Fibroblast of skin of abdomen (primary cell): Measurements from ENCODE around the gene BBIP1.
"Not testable (repeated sequence)": the region's sequence is repeated elsewhere in the genome, so short reads cannot be mapped to it uniquely, and the experiment has no call there.

ENCODE experiments used
- DNase-seq: peaks from one replicate; pipeline ENCODE4 v3.0.0-alpha.2; 2013

Gene BBIP1

GRCh38 chr10:110919971-110920881, 1.2 kb upstream of the BBIP1 start:
- peak; percentile 36 for DNase-seq

GRCh38 chr10:110919349-110919931, 460 bp upstream of the BBIP1 start, which contains the start of gene SHOC2:
Gene SHOC2 (plus strand): TSS chr10:110919604. CDS start chr10:110964359, 44,755 bp downstream.
- DNase-seq = no peak

GRCh38 chr10:110918269-110918642, 724 bp downstream of the BBIP1 start:
- peak; percentile 96 for DNase-seq

GRCh38 chr10:110916554-110917346, 2.2 kb downstream of the BBIP1 start:
- peak; percentile 90 for DNase-seq

- DNase-seq = not testable (repeated sequence)
These were observed 3.4 kb downstream of the BBIP1 start for GRCh38 chr10:110915600-110915999.

- DNase-seq = no peak
These were observed 3.9 kb downstream of the BBIP1 start for GRCh38 chr10:110915035-110915434.

- DNase-seq = peak; percentile 37
These were observed 4.5 kb downstream of the BBIP1 start for GRCh38 chr10:110914431-110914830.

- peak; percentile 86 for DNase-seq
These were observed 6.6 kb downstream of the BBIP1 start for GRCh38 chr10:110912374-110912773.

- DNase-seq = no peak
These were observed 8.8 kb downstream of the BBIP1 start for GRCh38 chr10:110910138-110910537.

- DNase-seq = no peak
These were observed 15.4 kb downstream of the BBIP1 start for GRCh38 chr10:110903280-110904278.

GRCh38 chr10:110901954-110902819, 16.8 kb downstream of the BBIP1 start:
- DNase-seq = peak; percentile 89

GRCh38 chr10:110900983-110901382, 18.0 kb downstream of the BBIP1 start:
- no peak for DNase-seq

GRCh38 chr10:110898391-110898790, 20.6 kb downstream of the BBIP1 start:
- no peak for DNase-seq

GRCh38 chr10:110897184-110897583, 21.8 kb downstream of the BBIP1 start:
- no peak for DNase-seq

GRCh38 chr10:110893559-110894179, 25.3 kb downstream of the BBIP1 start:
- DNase-seq = peak; percentile 39

- DNase-seq = no peak
These were observed 26.2 kb downstream of the BBIP1 start for GRCh38 chr10:110892602-110893288.

- no peak for DNase-seq
These were observed 31.4 kb downstream of the BBIP1 start for GRCh38 chr10:110887560-110887959.

GRCh38 chr10:110885932-110886674, 32.9 kb downstream of the BBIP1 start:
- no peak for DNase-seq

GRCh38 chr10:110883924-110884323, 35.1 kb downstream of the BBIP1 start:
- DNase-seq = no peak
